NB4 (cell line): Measurements from ENCODE around the gene HBE1.
"Not testable (repeated sequence)": the region's sequence is repeated elsewhere in the genome, so short reads cannot be mapped to it uniquely, and the experiment has no call there.

Experiments
- TF ChIP-seq, protein P1 (sequence below): IDR thresholded peaks from 2 replicates; pipeline ENCODE4 v1.6.1; 2011; ENCODE audit warnings: low read depth, low read length
- TF ChIP-seq, protein P2 (sequence below): IDR thresholded peaks from one replicate; pipeline ENCODE4 v1.5.1; 2012; ENCODE audit warnings: low read depth, low read length

GRCh38 chr11:5249807-5250396 lies 19.8 kb downstream of the HBE1 start, which contains the start of gene HBG1:
- TF ChIP-seq, protein P1, sequence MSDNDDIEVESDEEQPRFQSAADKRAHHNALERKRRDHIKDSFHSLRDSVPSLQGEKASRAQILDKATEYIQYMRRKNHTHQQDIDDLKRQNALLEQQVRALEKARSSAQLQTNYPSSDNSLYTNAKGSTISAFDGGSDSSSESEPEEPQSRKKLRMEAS: not testable (repeated sequence)
- TF ChIP-seq, protein P2, sequence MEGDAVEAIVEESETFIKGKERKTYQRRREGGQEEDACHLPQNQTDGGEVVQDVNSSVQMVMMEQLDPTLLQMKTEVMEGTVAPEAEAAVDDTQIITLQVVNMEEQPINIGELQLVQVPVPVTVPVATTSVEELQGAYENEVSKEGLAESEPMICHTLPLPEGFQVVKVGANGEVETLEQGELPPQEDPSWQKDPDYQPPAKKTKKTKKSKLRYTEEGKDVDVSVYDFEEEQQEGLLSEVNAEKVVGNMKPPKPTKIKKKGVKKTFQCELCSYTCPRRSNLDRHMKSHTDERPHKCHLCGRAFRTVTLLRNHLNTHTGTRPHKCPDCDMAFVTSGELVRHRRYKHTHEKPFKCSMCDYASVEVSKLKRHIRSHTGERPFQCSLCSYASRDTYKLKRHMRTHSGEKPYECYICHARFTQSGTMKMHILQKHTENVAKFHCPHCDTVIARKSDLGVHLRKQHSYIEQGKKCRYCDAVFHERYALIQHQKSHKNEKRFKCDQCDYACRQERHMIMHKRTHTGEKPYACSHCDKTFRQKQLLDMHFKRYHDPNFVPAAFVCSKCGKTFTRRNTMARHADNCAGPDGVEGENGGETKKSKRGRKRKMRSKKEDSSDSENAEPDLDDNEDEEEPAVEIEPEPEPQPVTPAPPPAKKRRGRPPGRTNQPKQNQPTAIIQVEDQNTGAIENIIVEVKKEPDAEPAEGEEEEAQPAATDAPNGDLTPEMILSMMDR: not testable (repeated sequence)
